ENCODE data around the gene FRMD4A.

The FRMD4A gene

DNA sequence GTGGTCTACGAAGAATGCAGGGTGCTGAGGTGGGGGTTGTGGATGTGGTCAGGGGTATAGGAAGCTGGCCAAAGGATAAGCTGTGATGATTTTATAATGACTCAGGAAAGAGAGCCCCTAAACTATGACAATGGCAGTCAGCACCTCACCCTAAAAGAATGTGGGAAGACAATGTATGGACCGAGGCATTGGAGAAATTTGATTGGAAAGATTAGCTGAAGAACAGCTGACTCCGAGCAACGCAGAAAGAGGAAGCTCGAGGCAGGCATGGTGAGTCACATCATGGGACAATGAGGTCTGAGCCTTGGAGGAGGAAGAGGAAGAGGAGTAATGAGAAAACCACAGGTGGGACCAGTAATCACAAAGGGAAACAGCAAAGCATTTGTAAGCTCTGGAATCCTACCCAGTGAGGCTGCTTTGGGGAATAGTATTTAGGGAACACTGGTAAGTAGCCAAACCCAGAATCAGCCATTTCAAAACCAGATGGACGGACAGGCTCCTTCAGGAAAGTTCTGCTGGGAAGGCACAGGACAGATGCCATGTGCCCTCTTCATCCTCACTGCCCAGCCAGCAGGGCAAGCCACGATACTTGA, 448.5 kb downstream of the FRMD4A start:
- DNase-seq (ENCODE audit: extremely low spot score) = no peak
- ChIA-PET POLR2A (no interaction called here), CTCF (no interaction called here)
- TF ChIP-seq CTCF (IDR thresholded peaks at IDR 0.05; ENCODE audit: control extremely low read depth, extremely low read depth, low read depth, missing control alignments) = no peak

DNA sequence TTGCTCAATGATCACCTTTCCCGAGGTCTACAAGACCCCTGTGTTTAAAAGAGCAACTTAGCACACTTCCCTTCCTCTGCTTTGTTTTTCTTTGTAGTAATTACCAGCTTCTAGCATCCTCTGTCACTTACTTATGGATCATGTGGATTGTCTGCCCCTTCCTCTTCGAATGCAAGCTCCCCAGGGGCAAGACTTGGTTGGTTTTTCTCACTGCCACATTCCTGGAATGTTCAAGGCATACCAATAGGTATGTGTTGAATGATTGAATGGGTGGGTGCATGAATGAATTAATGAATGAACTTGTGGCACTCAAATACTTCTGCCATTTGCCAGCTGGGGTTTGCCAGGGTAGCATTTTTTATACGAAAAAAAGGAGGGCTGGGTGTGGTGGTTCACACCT, 450.0 kb downstream of the FRMD4A start:
- DNase-seq (ENCODE audit: extremely low spot score) = no peak
- no peak for TF ChIP-seq CTCF (IDR thresholded peaks at IDR 0.05; ENCODE audit: control extremely low read depth, extremely low read depth, low read depth, missing control alignments)
- ChIA-PET CTCF (no interaction called here), POLR2A (no interaction called here)

GRCh38 chr10:13877154-13877909, 453.4 kb downstream of the FRMD4A start:
- ChIA-PET POLR2A (no interaction called here), CTCF (no interaction called here)
- no peak for TF ChIP-seq CTCF (IDR thresholded peaks at IDR 0.05; ENCODE audit: control extremely low read depth, extremely low read depth, low read depth, missing control alignments)
- DNase-seq (ENCODE audit: extremely low spot score) = no peak

- POLR2A ChIA-PET = no interaction called here
Measured at GRCh38 chr10:13873196-13873595, 457.5 kb downstream of the FRMD4A start.

DNA sequence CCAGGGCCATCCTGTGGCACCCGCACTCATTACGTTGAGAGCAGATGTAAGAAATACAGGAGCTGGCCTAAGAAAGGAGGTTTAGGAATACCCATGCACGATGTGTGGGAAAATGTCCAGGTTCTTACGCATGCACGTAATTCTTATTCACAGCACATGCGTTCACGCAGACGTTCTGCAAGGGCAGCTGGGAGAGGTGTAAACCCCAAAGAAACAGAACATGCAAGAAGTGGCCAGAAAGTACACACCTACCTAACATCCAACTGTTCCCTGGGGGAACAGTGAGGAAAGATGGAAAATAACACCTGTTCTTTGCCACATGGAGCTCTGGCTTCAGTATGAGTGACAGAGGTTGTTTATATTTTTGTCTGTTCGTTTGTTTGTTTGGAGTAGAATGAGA, 458.3 kb downstream of the FRMD4A start:
- ChIA-PET CTCF (interaction anchor here (1.2 kb wide), 1 partner anchor 10 kb away, joined by 4 read pairs; no protein-coding TSS in a partner anchor), POLR2A (no interaction called here)
- TF ChIP-seq CTCF (IDR thresholded peaks at IDR 0.05; ENCODE audit: control extremely low read depth, extremely low read depth, low read depth, missing control alignments) = no peak
- no peak for DNase-seq (ENCODE audit: extremely low spot score)

More at GRCh38 chr10:13873196-13873595, 457.5 kb downstream of the FRMD4A start:
- no peak for DNase-seq (ENCODE audit: extremely low spot score)
- CTCF ChIA-PET = no interaction called here
- TF ChIP-seq CTCF (IDR thresholded peaks at IDR 0.05; ENCODE audit: control extremely low read depth, extremely low read depth, low read depth, missing control alignments) = no peak

DNA sequence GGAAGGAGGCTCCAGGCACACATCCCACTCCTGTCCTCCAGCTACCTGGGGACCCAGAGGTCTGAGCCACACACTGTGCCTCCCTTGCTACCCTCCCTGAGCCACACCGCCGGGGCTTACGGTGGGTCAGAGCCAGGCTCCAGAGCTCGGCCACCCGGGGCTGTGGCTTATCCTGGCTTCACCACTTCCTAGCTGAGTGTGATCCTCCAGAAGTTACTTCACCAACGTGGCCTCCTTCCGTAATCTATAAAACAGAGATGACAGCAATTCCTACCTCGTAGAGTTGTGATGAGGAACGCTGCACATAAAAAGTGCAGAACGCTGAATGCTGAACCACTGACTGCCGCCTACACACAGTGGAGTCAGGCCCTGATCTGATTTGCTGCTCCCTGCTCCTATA, 458.9 kb downstream of the FRMD4A start:
- ChIA-PET CTCF (interaction anchor here (1.2 kb wide), 1 partner anchor 9 kb away, joined by 4 read pairs; no protein-coding TSS in a partner anchor), POLR2A (no interaction called here)
- no peak for DNase-seq (ENCODE audit: extremely low spot score)
- TF ChIP-seq CTCF (IDR thresholded peaks at IDR 0.05; ENCODE audit: control extremely low read depth, extremely low read depth, low read depth, missing control alignments) = no peak
